ENCODE results near the gene MAPK8.

The MAPK8 gene

DNA sequence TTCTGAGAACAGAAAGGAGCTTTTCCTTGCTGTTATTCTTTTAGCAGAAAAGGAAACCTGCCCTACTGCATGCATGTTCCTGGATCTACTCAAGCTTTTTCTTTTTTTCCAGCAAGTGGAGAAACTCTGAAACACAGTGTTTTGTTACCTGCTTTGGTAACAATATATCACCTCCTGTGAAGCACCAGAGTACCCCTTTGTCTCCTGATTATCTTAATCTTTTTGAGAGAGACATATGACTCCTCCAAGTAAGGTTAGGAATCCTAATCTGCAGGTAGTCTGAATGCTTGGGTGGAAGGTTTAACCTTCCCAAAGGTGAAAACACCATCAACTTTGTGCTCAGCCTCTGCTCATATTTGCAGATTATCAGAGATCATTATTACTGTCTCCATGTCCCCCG is 93.1 kb downstream of the MAPK8 start:
- Histone ChIP-seq H3K36me3 (ENCODE audit: control insufficient read depth, insufficient read depth, low read length) (no peaks in the 10 kb centered on the region), H3K4me2 (ENCODE audit: low read length) (peak overlapping the region; percentile 5), H3K27ac (peak overlapping the region; percentile 97), H3K9ac (no peak overlapping the region), H3K27me3 (ENCODE audit: control insufficient read depth, insufficient read depth, low read length) (no peaks in the 10 kb centered on the region), H3K79me2 (peaks cover 20% of the 10 kb centered on the region), H3K4me1 (peaks cover 36% of the 10 kb centered on the region), H3K4me3 (ENCODE audit: low read depth, low read length) (no peak overlapping the region), H3K9me3 (ENCODE audit: control insufficient read depth, low read length) (no peaks in the 10 kb centered on the region), H2AFZ (peak overlapping the region; percentile 54)
- TF ChIP-seq, protein P1, sequence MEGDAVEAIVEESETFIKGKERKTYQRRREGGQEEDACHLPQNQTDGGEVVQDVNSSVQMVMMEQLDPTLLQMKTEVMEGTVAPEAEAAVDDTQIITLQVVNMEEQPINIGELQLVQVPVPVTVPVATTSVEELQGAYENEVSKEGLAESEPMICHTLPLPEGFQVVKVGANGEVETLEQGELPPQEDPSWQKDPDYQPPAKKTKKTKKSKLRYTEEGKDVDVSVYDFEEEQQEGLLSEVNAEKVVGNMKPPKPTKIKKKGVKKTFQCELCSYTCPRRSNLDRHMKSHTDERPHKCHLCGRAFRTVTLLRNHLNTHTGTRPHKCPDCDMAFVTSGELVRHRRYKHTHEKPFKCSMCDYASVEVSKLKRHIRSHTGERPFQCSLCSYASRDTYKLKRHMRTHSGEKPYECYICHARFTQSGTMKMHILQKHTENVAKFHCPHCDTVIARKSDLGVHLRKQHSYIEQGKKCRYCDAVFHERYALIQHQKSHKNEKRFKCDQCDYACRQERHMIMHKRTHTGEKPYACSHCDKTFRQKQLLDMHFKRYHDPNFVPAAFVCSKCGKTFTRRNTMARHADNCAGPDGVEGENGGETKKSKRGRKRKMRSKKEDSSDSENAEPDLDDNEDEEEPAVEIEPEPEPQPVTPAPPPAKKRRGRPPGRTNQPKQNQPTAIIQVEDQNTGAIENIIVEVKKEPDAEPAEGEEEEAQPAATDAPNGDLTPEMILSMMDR (IDR thresholded peaks at IDR 0.05): no peak

DNA sequence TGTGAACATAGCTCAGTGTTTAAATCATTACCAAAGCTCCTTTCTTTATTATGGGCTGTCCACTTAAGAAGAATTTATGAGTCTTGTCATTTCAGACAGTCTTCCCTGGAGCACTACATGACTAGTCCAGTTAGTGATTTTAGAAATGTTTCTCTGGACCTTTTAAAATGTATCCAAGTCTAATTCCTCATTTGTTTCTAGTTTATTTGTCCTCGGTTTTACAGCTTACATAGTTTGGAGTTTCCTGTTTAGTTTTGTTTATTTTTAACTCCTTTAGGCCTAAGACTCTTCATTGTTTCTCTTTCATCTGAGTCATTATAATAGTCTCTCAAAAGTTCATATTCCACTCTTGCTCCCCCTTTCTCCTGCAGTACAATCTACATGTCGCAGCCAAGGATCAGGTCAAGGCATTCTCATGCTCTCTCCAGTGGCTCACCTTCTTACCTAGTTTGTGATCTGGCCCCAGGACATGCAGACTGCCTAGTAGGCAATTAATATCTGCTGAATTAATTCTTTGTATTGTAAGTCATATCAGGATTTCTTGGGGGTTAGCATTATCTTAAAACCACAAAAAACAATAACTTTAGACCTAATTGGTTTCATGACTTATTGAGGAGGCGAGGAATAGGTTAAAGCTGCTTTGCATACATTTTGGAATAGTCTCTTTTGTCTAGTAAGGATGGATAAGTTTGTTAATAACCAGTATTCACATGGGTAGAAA is 93.8 kb downstream of the MAPK8 start:
- H3K4me1 ChIP-seq: peaks cover 36% of the 10 kb centered on the region
- H3K4me2 ChIP-seq (ENCODE audit: low read length): no peak overlapping the region
- H3K9me3 ChIP-seq (ENCODE audit: control insufficient read depth, low read length): no peaks in the 10 kb centered on the region
- H3K36me3 ChIP-seq (ENCODE audit: control insufficient read depth, insufficient read depth, low read length): no peaks in the 10 kb centered on the region
- H3K27me3 ChIP-seq (ENCODE audit: control insufficient read depth, insufficient read depth, low read length): no peaks in the 10 kb centered on the region
- H2AFZ ChIP-seq: peak overlapping the region; percentile 54
- H3K79me2 ChIP-seq: peaks cover 17% of the 10 kb centered on the region
- H3K27ac ChIP-seq: peak overlapping the region; percentile 97
- TF ChIP-seq, protein P1 (IDR thresholded peaks at IDR 0.05): no peak
- H3K9ac ChIP-seq: no peak overlapping the region
- no peak overlapping the region for H3K4me3 ChIP-seq (ENCODE audit: low read depth, low read length)

DNA sequence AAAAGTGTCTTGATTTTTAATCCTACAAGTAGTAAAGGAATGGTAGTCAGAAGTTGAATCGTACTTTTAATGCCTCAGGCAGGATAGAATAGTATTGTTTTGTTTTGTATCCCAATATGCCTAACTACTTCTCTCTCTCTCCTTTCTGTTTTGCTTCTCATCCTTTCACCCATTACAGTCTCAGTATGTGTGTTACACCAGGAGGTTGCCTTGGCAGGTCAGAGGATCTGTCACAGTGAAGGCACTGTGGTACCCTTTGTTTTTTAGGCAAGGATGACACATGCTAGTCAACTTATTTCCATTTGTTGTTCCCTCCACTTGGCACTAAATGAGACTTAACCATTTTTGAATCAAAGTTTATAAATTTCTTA is 94.4 kb downstream of the MAPK8 start:
- Histone ChIP-seq H3K4me2 (ENCODE audit: low read length) (no peak overlapping the region), H2AFZ (no peak overlapping the region), H3K27ac (peak overlapping the region; percentile 97), H3K9me3 (ENCODE audit: control insufficient read depth, low read length) (no peaks in the 10 kb centered on the region), H3K9ac (no peak overlapping the region), H3K36me3 (ENCODE audit: control insufficient read depth, insufficient read depth, low read length) (no peaks in the 10 kb centered on the region), H3K4me1 (peaks cover 36% of the 10 kb centered on the region), H3K27me3 (ENCODE audit: control insufficient read depth, insufficient read depth, low read length) (no peaks in the 10 kb centered on the region), H3K79me2 (peaks cover 17% of the 10 kb centered on the region), H3K4me3 (ENCODE audit: low read depth, low read length) (no peak overlapping the region)
- TF ChIP-seq, protein P1 (IDR thresholded peaks at IDR 0.05): no peak

DNA sequence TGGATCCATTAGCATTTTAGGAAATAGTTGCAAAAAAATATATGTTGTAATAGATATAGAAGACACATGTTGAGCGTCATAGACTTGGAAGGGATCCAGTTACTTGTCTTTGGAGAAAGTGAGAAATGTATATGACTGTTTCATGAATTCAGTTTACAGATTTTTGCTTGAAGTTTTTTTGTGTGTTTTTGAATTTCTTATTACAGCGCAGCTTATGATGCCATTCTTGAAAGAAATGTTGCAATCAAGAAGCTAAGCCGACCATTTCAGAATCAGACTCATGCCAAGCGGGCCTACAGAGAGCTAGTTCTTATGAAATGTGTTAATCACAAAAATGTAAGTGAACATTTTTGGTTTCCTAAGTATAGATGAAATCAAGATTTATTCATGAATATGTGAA is 98.2 kb downstream of the MAPK8 start:
- Histone ChIP-seq H3K27ac (no peak overlapping the region), H3K9ac (no peak overlapping the region), H3K36me3 (ENCODE audit: control insufficient read depth, insufficient read depth, low read length) (no peaks in the 10 kb centered on the region), H3K27me3 (ENCODE audit: control insufficient read depth, insufficient read depth, low read length) (no peaks in the 10 kb centered on the region), H3K4me3 (ENCODE audit: low read depth, low read length) (no peak overlapping the region), H3K9me3 (ENCODE audit: control insufficient read depth, low read length) (no peaks in the 10 kb centered on the region), H3K4me1 (peaks cover 16% of the 10 kb centered on the region), H3K79me2 (peaks cover 5% of the 10 kb centered on the region), H3K4me2 (ENCODE audit: low read length) (no peak overlapping the region), H2AFZ (no peak overlapping the region)
- TF ChIP-seq, protein P1 (IDR thresholded peaks at IDR 0.05): no peak

DNA sequence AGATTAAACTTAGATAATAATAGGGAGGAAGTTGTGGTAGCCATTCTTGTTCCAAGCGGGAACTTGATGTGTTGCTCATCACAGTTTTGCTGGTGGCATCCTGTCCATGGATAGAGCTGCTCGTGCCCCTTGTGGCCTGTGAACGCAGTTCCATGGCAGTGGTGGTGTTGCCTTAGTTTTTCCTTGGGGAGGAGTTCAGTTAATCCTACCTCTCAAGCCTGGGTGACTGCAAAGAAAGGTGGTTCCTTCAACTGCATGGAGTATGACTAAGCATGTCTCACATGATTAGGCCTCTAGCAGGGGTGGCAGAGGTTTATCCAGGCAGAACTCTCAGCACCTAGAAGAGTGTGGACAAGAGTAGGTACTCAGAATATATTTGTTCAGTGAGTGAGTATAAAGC is 99.7 kb downstream of the MAPK8 start:
- Histone ChIP-seq H3K4me2 (ENCODE audit: low read length) (no peak overlapping the region), H3K27ac (no peak overlapping the region), H3K4me1 (peaks cover 4% of the 10 kb centered on the region), H3K79me2 (peaks cover 5% of the 10 kb centered on the region), H3K27me3 (ENCODE audit: control insufficient read depth, insufficient read depth, low read length) (no peaks in the 10 kb centered on the region), H3K9ac (no peak overlapping the region), H2AFZ (no peak overlapping the region), H3K36me3 (ENCODE audit: control insufficient read depth, insufficient read depth, low read length) (no peaks in the 10 kb centered on the region), H3K4me3 (ENCODE audit: low read depth, low read length) (no peak overlapping the region), H3K9me3 (ENCODE audit: control insufficient read depth, low read length) (no peaks in the 10 kb centered on the region)
- TF ChIP-seq, protein P1 (IDR thresholded peaks at IDR 0.05): no peak

Data from parathyroid adenoma (tissue), 2 donors.